GF-D8 (cell line): Measurements from ENCODE around the gene RIOK3.

Source experiments
- DNase-seq: peaks from one replicate; lab custom pipeline; 2025; lab: John Stamatoyannopoulos, UW

Gene RIOK3

DNA sequence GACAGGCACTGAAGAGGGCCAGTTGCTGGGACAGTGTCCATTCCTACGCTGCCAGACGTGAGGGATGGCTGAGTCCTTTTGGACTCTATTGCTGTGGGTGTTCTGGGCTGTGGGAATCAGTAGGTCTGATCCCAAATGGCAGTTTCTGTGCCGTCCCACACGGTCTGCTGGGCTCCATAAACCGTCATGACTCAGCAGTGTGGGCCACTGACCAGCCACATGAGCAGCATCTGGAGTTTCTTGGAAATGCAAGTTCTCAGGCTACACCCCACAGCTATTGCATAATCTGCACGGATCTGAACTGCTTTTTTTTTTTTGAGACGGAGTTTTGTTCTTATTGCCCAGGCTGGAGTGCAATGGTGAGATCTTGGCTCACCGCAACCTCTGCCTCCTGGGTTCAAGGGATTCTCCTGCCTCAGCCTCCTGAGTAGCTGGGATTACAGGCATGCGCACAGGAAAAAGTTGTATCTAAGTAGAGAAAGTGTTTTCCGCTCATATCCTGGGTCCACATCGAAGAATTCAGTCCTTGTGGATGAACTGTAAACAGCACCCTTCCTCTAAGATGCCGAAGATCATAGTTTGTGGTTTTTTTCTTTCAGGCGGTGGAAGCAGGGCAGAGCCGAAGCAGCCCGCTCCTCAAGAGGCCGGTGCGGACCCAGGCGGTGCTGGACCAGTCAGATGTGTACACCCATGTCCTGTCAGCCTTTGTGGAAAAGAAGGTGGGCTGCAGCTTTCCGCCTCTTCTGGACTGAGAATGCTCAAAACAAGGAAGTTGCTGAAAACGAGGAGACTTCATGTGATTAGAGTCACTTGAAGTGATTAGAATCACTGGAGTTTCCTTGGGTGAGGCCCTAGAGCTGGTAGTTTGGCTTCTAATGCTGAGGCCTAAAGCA, 75.7 kb downstream of the RIOK3 start:
- DNase-seq: peak; percentile 62

DNA sequence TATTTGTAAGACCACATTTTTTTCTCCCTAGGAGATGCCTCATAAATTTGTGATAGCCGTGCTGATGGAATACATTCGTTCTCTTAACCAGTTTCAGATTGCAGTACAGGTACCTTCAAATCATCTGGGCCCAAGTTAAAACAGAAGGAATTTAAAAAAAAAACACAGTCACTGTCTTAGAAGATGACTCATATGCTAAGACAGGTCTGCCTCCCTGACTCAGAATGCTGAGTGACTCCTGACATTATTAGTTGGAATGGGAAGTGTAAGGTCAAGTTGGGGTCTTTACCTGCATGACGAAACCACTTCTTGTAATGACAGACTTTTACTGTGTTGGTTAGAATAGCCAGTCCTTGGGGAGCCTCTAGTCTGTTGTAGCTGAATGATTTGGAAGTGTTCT, 76.5 kb downstream of the RIOK3 start:
- DNase-seq: no peak

DNA sequence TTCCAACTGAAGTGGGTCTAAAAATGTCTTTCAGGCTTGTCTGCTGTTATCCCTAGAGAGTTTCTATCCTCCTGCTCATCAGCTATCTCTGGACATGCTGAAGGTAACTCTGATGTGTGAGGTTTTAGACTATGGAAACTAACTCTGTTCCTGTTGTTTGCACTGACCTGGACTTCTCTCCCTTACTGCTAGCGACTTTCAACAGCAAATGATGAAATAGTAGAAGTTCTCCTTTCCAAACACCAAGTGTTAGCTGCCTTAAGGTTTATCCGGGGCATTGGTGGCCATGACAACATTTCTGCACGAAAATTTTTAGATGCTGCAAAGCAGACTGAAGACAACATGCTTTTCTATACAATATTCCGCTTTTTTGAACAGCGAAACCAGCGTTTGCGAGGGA, 77.1 kb downstream of the RIOK3 start:
- peak; percentile 72 for DNase-seq

DNA sequence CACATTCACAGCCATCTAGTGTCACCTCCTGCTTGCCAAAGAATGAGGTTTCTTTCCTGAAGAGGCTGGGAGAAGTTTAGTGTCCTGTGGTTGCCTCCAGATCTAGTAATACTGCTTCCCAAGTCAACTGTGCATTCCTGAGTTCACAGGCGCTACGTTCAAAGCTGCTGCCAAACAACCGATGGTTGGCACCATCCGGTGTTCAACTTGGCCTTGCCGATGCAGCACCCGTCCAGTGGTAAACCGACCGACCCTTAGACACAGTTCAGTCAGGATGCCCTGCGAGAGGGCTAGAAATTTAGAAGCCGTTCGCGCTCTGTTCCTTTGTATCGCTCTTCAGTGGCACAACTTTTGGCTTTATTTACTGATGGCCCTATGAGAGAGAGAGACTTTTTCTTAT, 78.8 kb downstream of the RIOK3 start:
- no peak for DNase-seq
